A549 (cell line): ENCODE results near the gene FBXO22. TPM values are rescaled to one million over a fixed set of nuclear protein-coding genes. Genes with fewer than 3 reads are reported as not detected.

Experiments used
- ATAC-seq, 2 experiments: fragments of 200-7000 bp in 1 of 2; fragments of >200 bp in 1 of 2; cut with Nextera tagmentation in 1 of 2; cut with Tn5 transposase in 1 of 2; 3 replicates each; pipeline versions ENCODE4 v1.8.0 to v1.9.1; 2018 to 2020; ENCODE audit warnings: mild to moderate bottlenecking in 1 of 2, moderate library complexity in 1 of 2
- CTCF ChIA-PET: fragments of 300-600 bp; sonication (Branson Sonifier 250); formaldehyde crosslinking; extraction: SDS; loops from one replicate; lab custom pipeline; 2021; ENCODE audit warnings: antibody characterized with exemption, inconsistent platforms; lab: Yijun Ruan, JAX
- POLR2A ChIA-PET: fragments of 350-600 bp; formaldehyde crosslinking; extraction: SDS; loops from one replicate; lab custom pipeline; 2021; ENCODE audit warnings: antibody characterized with exemption, inconsistent platforms; lab: Yijun Ruan, JAX
- DNase-seq, 2 experiments: peaks; one replicate each; pipeline versions ENCODE4 v3.0.0 to v3.0.0-alpha.2; 2011 to 2016; ENCODE audit warnings: low read depth in 1 of 2, low spot score in 1 of 2
- FAIRE-seq: peaks from 2 replicates; lab custom pipeline; 2011; peaks lifted over from hg19 to GRCh38; lab: Jason Lieb, UNC
- H3K27ac ChIP-seq, 2 experiments: fragments of >200 bp; sonication (Bioruptor Twin); formaldehyde crosslinking; 3 replicates each; pipeline ENCODE4 v1.5.1; 2016 to 2017
- H3K4me1 ChIP-seq: fragments of >200 bp; sonication (Bioruptor Twin); formaldehyde crosslinking; 3 replicates; pipeline ENCODE4 v1.6.1; 2016
- H3K4me2 ChIP-seq: fragments of >200 bp; sonication (Bioruptor Twin); formaldehyde crosslinking; 3 replicates; pipeline ENCODE4 v1.6.1; 2016
- H3K4me3 ChIP-seq: fragments of >200 bp; sonication (Bioruptor Twin); formaldehyde crosslinking; 3 replicates; pipeline ENCODE4 v1.5.1; 2016
- H3K9me3 ChIP-seq: fragments of >200 bp; sonication (Bioruptor Twin); formaldehyde crosslinking; 3 replicates; pipeline ENCODE4 v1.6.1; 2016
- ATOH8 ChIP-seq: fragments of 250-450 bp; sonication (Bioruptor Pico); IDR thresholded peaks from 2 replicates; pipeline ENCODE4 v1.5.0; 2020; ENCODE audit warnings: low read depth, mild to moderate bottlenecking, moderate library complexity
- BCL3 ChIP-seq: fragments of >200 bp; sonication (Bioruptor Twin); formaldehyde crosslinking; IDR thresholded peaks from 3 replicates; pipeline ENCODE4 v1.6.1; 2016
- BHLHE40 ChIP-seq: IDR thresholded peaks from 2 replicates; pipeline ENCODE4 v1.6.1; 2012; ENCODE audit warnings: low read depth, low read length, inconsistent platforms
- CBX2 ChIP-seq: fragments of 200-600 bp; sonication (generic); IDR thresholded peaks from 2 replicates; pipeline ENCODE4 v1.6.1; 2016; ENCODE audit warnings: low read depth, mild to moderate bottlenecking, borderline replicate concordance
- CBX8 ChIP-seq: fragments of 200-600 bp; sonication (generic); IDR thresholded peaks from 2 replicates; pipeline ENCODE4 v1.6.1; 2016
- CEBPB ChIP-seq, 2 experiments: fragments of >200 bp in 1 of 2; sonication (Bioruptor Twin) in 1 of 2; formaldehyde crosslinking in 1 of 2; IDR thresholded peaks; 2 replicates each; pipeline ENCODE4 v1.6.1; 2012 to 2016
- CHD4 ChIP-seq: fragments of 200-600 bp; sonication (generic); IDR thresholded peaks from 2 replicates; pipeline ENCODE4 v1.6.1; 2016; ENCODE audit warnings: antibody characterized with exemption, mild to moderate bottlenecking, borderline replicate concordance
- CTCF ChIP-seq: fragments of >200 bp; sonication (Bioruptor Twin); formaldehyde crosslinking; IDR thresholded peaks from 3 replicates; pipeline ENCODE4 v1.5.1; 2016
- EHMT2 ChIP-seq: fragments of 200-600 bp; sonication (generic); IDR thresholded peaks from 2 replicates; pipeline ENCODE4 v1.6.1; 2016; ENCODE audit warnings: antibody characterized with exemption, low read depth, mild to moderate bottlenecking, moderate library complexity
- ESRRA ChIP-seq: fragments of 150-350 bp; IDR thresholded peaks from 2 replicates; pipeline ENCODE4 v1.6.1; 2014; ENCODE audit warnings: mild to moderate bottlenecking, low read length, borderline replicate concordance
- FOXS1 ChIP-seq: fragments of 250-450 bp; sonication (Bioruptor Pico); IDR thresholded peaks from 2 replicates; pipeline ENCODE4 v1.5.0; 2020; ENCODE audit warnings: mild to moderate bottlenecking, moderate library complexity
- HEYL ChIP-seq: fragments of 250-450 bp; sonication (Bioruptor Pico); IDR thresholded peaks from 2 replicates; pipeline ENCODE4 v1.8.0; 2021; ENCODE audit warnings: mild to moderate bottlenecking, moderate library complexity
- HOXB13 ChIP-seq: fragments of 250-450 bp; sonication (Bioruptor Pico); IDR thresholded peaks from 2 replicates; pipeline ENCODE4 v1.5.0; 2020; ENCODE audit warnings: low read depth, mild to moderate bottlenecking, moderate library complexity
- HOXB5 ChIP-seq: fragments of 250-450 bp; sonication (Bioruptor Pico); IDR thresholded peaks from 2 replicates; pipeline ENCODE4 v1.5.0; 2020; ENCODE audit warnings: mild to moderate bottlenecking, moderate library complexity
- JUN ChIP-seq, 2 experiments: fragments of >200 bp; sonication (Bioruptor Twin); formaldehyde crosslinking; IDR thresholded peaks; 2 replicates in 1 of 2; 3 replicates in 1 of 2; pipeline ENCODE4 v1.6.1; 2016 to 2017
- MAZ ChIP-seq: fragments of 150-350 bp; IDR thresholded peaks from 2 replicates; pipeline ENCODE4 v1.6.1; 2014; ENCODE audit warnings: antibody characterized with exemption, low read depth, low read length, borderline replicate concordance
- MYC ChIP-seq: IDR thresholded peaks from 2 replicates; pipeline ENCODE4 v1.6.1; 2012; ENCODE audit warnings: mild to moderate bottlenecking, inconsistent platforms, low read length, improper control_type of control experiment, borderline replicate concordance
- NR3C1 ChIP-seq: fragments of >200 bp; sonication (Bioruptor Twin); formaldehyde crosslinking; IDR thresholded peaks from 3 replicates; pipeline ENCODE4 v1.6.1; 2017
- PBX3 ChIP-seq: IDR thresholded peaks from 2 replicates; pipeline ENCODE4 v1.6.1; 2012
- POLR2A ChIP-seq: IDR thresholded peaks from 2 replicates; pipeline ENCODE4 v1.6.1; 2012; ENCODE audit warnings: mild to moderate bottlenecking, low read length
- RARB ChIP-seq: fragments of 250-450 bp; sonication (Bioruptor Pico); IDR thresholded peaks from 2 replicates; pipeline ENCODE4 v1.8.0; 2021; ENCODE audit warnings: mild to moderate bottlenecking, moderate library complexity
- RCOR1 ChIP-seq: fragments of 150-350 bp; IDR thresholded peaks from 2 replicates; pipeline ENCODE4 v1.6.1; 2014; ENCODE audit warnings: antibody characterized with exemption, low read length, low read depth
- REST ChIP-seq: fragments of 200-600 bp; sonication (generic); IDR thresholded peaks from 2 replicates; pipeline ENCODE4 v1.6.1; 2016; ENCODE audit warnings: antibody characterized with exemption, mild to moderate bottlenecking, moderate library complexity
- RFX5 ChIP-seq: fragments of 450-650 bp; IDR thresholded peaks from 2 replicates; pipeline ENCODE4 v1.7.1; 2014; ENCODE audit warnings: antibody characterized with exemption, mild to moderate bottlenecking, moderate library complexity
- SREBF2 ChIP-seq: fragments of 450-650 bp; IDR thresholded peaks from 2 replicates; pipeline ENCODE4 v1.6.1; 2014; ENCODE audit warnings: mild to moderate bottlenecking, moderate library complexity
- ZC3H11A ChIP-seq: fragments of 450-650 bp; IDR thresholded peaks from 2 replicates; pipeline ENCODE4 v1.6.1; 2014; ENCODE audit warnings: antibody characterized with exemption, mild to moderate bottlenecking
- ZNF302 ChIP-seq: fragments of 250-450 bp; sonication (Bioruptor Pico); IDR thresholded peaks from 2 replicates; pipeline ENCODE4 v1.9.0; 2021; ENCODE audit warnings: inconsistent platforms, mild to moderate bottlenecking, moderate library complexity
- WGBS: methylation state at CpG from one replicate; pipeline ENCODE4 v1.1.6; 2017; ENCODE audit errors: missing lambda C conversion rate; 5-methylcytosine and 5-hydroxymethylcytosine counted together
- polyA plus RNA-seq, 4 experiments: library from polyadenylated mRNA; depleted of rRNA in 3 of 4; stranded (reverse); fragments of >200 nt; fragmentation: RNase III in 1 of 4; extraction: RNeasy Plus Mini Kit Qiagen cat#74134 plus additional on column Dnase treatment in 1 of 4; gene quantifications; 2 replicates in 3 of 4; 3 replicates in 1 of 4; pipeline ENCODE4 v1.2.3, GENCODE V29; 2011 to 2017

The FBXO22 gene
- polyA plus RNA-seq, 2 of the 4 experiments (the other 2 are of a cell fraction), result 75.1 to 133 TPM

GRCh38 chr15:75923756-75924155 lies 20.1 kb downstream of the FBXO22 start:
- no peak for FAIRE-seq
- DNase-seq, result no peak
- peaks cover 20% of the 10 kb centered on the region; the same call in 2 of the 3 replicates for H3K4me1 ChIP-seq

GRCh38 chr15:75924576-75924975 lies 20.9 kb downstream of the FBXO22 start:
- Histone ChIP-seq H3K27ac (no peak overlapping the region), H3K9me3 (no peaks in the 10 kb centered on the region), H3K4me1 (peaks cover 20% of the 10 kb centered on the region; the same call in 2 of the 3 replicates), H3K4me2 (no peak overlapping the region), H3K4me3 (no peak overlapping the region)
- ChIA-PET POLR2A (no interaction called here), CTCF (interaction anchor here (0.7 to 4.3 kb wide), 5 partner anchors 17 to 232 kb away, joined by 3 to 24 read pairs (median 3); no protein-coding TSS in a partner anchor)
- ATAC-seq, result no peak
- WGBS, result 80% methylated on average over 1 of the region's 1 CpG
- no peak for DNase-seq
- FAIRE-seq, result no peak
- TF ChIP-seq ATOH8 (CRISPR knock-in tag) (no peak), BHLHE40 (no peak), CTCF (no peak), PBX3 (no peak), BCL3 (no peak), RCOR1 (no peak), POLR2A (no peak), HOXB13 (no peak), FOXS1 (no peak), MAZ (no peak), CBX8 (no peak), ZNF302 (CRISPR knock-in tag) (no peak), SREBF2 (no peak), EHMT2 (no peak), HOXB5 (CRISPR knock-in tag) (no peak), JUN (IDR thresholded peaks at IDR 0.05) (no peak), CHD4 (no peak), NR3C1 (no peak), ESRRA (no peak)

More at GRCh38 chr15:75923756-75924155, 20.1 kb downstream of the FBXO22 start:
- H3K9me3 ChIP-seq, result no peaks in the 10 kb centered on the region
- POLR2A ChIA-PET, result interaction anchor here (0.8 kb wide), 1 partner anchor 14 kb away, joined by 3 read pairs; no protein-coding TSS in a partner anchor
- CTCF ChIA-PET, result interaction anchor here (1.1 to 6.6 kb wide), 11 partner anchors 6 to 233 kb away, joined by 3 to 55 read pairs (median 3); no protein-coding TSS in a partner anchor
- H3K4me2 ChIP-seq, result no peak overlapping the region
- no peak for ATAC-seq
- TF ChIP-seq MAZ (no peak), RFX5 (no peak), CEBPB (IDR thresholded peaks at IDR 0.05) (no peak), HEYL (CRISPR knock-in tag) (no peak), ZC3H11A (no peak), ATOH8 (CRISPR knock-in tag) (no peak), CBX2 (no peak), MYC (no peak), REST (no peak), RARB (no peak)
- TF ChIP-seq, all 56 proteins: peak for 0
- 94% methylated on average over 4 of the region's 4 CpGs for WGBS
- H3K4me3 ChIP-seq, result no peak overlapping the region
- H3K27ac ChIP-seq, result no peak overlapping the region
